ENCODE data around the gene DNAH6. TPM values are rescaled to one million over a fixed set of nuclear protein-coding genes. Genes with fewer than 3 reads are reported as not detected.

DNAH6 gene
- total RNA-seq, 1 donor from 2014 or later, result 0.14 TPM

- DNase-seq, result no peak
- intact Hi-C loops (cut with micrococcal nuclease), result no loop called here
- H3K36me3 ChIP-seq, result no peaks in the 10 kb centered on the region
- H3K4me3 ChIP-seq, result no peak overlapping the region
- TF ChIP-seq, protein P1, sequence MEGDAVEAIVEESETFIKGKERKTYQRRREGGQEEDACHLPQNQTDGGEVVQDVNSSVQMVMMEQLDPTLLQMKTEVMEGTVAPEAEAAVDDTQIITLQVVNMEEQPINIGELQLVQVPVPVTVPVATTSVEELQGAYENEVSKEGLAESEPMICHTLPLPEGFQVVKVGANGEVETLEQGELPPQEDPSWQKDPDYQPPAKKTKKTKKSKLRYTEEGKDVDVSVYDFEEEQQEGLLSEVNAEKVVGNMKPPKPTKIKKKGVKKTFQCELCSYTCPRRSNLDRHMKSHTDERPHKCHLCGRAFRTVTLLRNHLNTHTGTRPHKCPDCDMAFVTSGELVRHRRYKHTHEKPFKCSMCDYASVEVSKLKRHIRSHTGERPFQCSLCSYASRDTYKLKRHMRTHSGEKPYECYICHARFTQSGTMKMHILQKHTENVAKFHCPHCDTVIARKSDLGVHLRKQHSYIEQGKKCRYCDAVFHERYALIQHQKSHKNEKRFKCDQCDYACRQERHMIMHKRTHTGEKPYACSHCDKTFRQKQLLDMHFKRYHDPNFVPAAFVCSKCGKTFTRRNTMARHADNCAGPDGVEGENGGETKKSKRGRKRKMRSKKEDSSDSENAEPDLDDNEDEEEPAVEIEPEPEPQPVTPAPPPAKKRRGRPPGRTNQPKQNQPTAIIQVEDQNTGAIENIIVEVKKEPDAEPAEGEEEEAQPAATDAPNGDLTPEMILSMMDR (IDR thresholded peaks at IDR 0.05; ENCODE audit: borderline replicate concordance), result no peak
- no peaks in the 10 kb centered on the region for H3K4me1 ChIP-seq
- no peaks in the 10 kb centered on the region for H3K27me3 ChIP-seq (ENCODE audit: low read depth)
- H3K9me3 ChIP-seq (replicated peaks), result no peaks in the 10 kb centered on the region
- no peak overlapping the region for H3K27ac ChIP-seq (replicated peaks)
Measured at GRCh38 chr2:84823788-84824187, 307.5 kb downstream of the DNAH6 start.

DNA sequence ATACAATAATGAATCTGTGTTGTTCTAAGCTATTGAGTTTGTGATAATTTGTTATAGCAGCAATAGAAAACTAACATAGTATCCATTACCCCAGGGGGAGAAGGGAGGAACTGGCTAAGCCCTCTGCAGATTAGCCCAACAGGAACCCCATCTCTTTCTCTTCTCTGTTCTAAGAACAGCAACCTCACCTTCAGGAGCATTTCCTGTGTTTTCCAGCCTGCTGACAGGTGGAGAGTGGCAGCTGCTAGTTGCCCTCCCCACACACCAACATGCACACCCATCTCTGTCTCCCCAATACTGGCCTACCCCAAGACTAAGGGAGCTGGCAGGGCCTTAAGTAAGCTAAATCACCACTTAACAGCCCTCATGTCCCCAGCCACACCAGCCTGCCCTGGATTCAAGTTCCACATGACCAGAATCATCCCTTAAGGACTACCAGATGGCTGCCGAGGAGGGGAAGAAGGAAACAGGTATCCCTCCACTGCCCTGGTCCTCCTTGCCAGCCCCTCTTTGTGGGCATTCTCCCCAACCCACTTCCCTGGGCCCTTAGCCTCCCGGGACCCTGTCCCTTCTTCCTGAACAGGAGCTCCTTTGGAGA lies 311.8 kb downstream of the DNAH6 start:
- intact Hi-C loops (cut with micrococcal nuclease), result no loop called here
- no peaks in the 10 kb centered on the region for H3K36me3 ChIP-seq
- H3K9me3 ChIP-seq (replicated peaks), result no peaks in the 10 kb centered on the region
- H3K27ac ChIP-seq (replicated peaks), result no peak overlapping the region
- no peak for DNase-seq
- H3K27me3 ChIP-seq (ENCODE audit: low read depth), result no peaks in the 10 kb centered on the region
- TF ChIP-seq, protein P1 (IDR thresholded peaks at IDR 0.05; ENCODE audit: borderline replicate concordance), result no peak
- no peaks in the 10 kb centered on the region for H3K4me1 ChIP-seq
- H3K4me3 ChIP-seq, result no peak overlapping the region

- no peaks in the 10 kb centered on the region for H3K4me1 ChIP-seq
- H3K9me3 ChIP-seq (replicated peaks), result peaks cover 1% of the 10 kb centered on the region
- intact Hi-C loops (cut with micrococcal nuclease), result no loop called here
- no peak overlapping the region for H3K27ac ChIP-seq (replicated peaks)
- TF ChIP-seq, protein P1 (IDR thresholded peaks at IDR 0.05; ENCODE audit: borderline replicate concordance), result no peak
- no peaks in the 10 kb centered on the region for H3K27me3 ChIP-seq (ENCODE audit: low read depth)
- no peaks in the 10 kb centered on the region for H3K36me3 ChIP-seq
- no peak overlapping the region for H3K4me3 ChIP-seq
- DNase-seq, result no peak
Measured at GRCh38 chr2:84829693-84830092, 313.4 kb downstream of the DNAH6 start.

DNA sequence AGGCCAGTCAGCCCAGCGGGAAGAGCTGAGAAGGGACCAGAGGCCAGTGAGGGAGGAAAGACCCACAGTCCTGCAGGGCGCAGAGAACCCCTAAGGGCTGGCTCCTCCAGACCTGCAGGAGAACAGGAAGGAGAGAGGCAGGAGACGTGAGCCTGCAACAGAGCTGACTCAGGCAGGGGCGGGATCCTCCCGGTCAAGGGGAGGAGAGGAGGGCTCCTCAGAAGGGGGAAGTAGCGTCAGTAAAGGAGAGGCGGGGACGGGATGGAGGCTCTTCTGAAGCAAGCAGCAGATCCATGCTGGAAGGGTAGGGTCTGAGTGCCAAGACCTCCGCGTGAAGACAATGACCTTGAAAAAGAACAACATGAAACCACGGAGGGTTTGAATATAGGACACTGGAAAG lies 313.8 kb downstream of the DNAH6 start:
- H3K27ac ChIP-seq (replicated peaks), result no peak overlapping the region
- no peaks in the 10 kb centered on the region for H3K4me1 ChIP-seq
- intact Hi-C loops (cut with micrococcal nuclease), result no loop called here
- H3K36me3 ChIP-seq, result no peaks in the 10 kb centered on the region
- H3K4me3 ChIP-seq, result no peak overlapping the region
- peaks cover 5% of the 10 kb centered on the region for H3K9me3 ChIP-seq (replicated peaks)
- TF ChIP-seq, protein P1 (IDR thresholded peaks at IDR 0.05; ENCODE audit: borderline replicate concordance), result no peak
- DNase-seq, result peak; percentile 26
- H3K27me3 ChIP-seq (ENCODE audit: low read depth), result no peaks in the 10 kb centered on the region

DNA sequence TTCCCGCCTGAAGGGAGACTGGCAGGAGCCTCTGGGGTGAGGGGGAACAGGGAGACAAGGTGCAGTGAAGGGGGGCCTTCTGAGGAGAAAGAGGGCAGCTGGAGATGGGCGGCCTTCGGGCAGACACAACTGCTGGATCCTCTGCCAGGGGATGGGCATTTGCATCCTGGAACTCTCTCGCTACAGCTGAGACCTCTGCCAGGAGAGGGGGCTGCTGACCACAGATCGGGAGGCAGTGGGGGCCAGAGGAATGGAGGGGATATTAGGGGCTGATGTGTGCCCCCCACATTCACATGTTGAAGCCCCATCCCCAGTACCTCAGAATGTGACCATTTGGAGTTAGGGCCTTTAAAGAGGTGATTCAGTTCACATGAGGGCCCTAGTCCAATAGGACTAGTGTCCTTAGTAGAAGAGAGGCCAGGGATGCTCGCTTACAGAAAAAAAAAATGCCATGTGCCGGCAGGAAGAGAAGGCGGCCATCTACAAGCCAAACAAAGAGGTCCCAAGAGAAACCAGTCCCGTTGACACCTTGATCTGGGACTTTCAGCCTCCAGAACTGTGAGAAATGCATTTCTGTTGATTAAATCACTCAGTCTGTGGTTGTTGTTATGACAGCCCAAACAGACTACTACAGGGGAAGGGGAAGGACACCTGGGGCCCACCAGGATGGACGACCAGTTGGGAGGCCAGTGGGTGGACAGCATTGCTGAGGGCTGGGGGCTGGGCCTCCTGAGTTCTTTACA lies 314.6 kb downstream of the DNAH6 start:
- Histone ChIP-seq H3K27ac (replicated peaks) (no peak overlapping the region), H3K4me3 (no peak overlapping the region), H3K4me1 (no peaks in the 10 kb centered on the region), H3K9me3 (replicated peaks) (peaks cover 14% of the 10 kb centered on the region), H3K36me3 (no peaks in the 10 kb centered on the region), H3K27me3 (ENCODE audit: low read depth) (no peaks in the 10 kb centered on the region)
- intact Hi-C loops (cut with micrococcal nuclease), result no loop called here
- no peak for DNase-seq
- TF ChIP-seq, protein P1 (IDR thresholded peaks at IDR 0.05; ENCODE audit: borderline replicate concordance), result no peak
